Dermis blood vessel endothelial cell (primary cell): Measurements from ENCODE around the gene UVRAG. TPM values are rescaled to one million over a fixed set of nuclear protein-coding genes. Genes with fewer than 3 reads are reported as not detected.

Experiments
- DNase-seq: peaks from one replicate; pipeline ENCODE4 v3.0.0; 2010
- total RNA-seq: library from RNA; depleted of rRNA; stranded (reverse); fragments of >200 nt; gene quantifications from 2 replicates; pipeline ENCODE4 v1.2.3, GENCODE V29; 2014

UVRAG gene
- total RNA-seq, 1 donor from 2014 or later, result 98.2 TPM

DNA sequence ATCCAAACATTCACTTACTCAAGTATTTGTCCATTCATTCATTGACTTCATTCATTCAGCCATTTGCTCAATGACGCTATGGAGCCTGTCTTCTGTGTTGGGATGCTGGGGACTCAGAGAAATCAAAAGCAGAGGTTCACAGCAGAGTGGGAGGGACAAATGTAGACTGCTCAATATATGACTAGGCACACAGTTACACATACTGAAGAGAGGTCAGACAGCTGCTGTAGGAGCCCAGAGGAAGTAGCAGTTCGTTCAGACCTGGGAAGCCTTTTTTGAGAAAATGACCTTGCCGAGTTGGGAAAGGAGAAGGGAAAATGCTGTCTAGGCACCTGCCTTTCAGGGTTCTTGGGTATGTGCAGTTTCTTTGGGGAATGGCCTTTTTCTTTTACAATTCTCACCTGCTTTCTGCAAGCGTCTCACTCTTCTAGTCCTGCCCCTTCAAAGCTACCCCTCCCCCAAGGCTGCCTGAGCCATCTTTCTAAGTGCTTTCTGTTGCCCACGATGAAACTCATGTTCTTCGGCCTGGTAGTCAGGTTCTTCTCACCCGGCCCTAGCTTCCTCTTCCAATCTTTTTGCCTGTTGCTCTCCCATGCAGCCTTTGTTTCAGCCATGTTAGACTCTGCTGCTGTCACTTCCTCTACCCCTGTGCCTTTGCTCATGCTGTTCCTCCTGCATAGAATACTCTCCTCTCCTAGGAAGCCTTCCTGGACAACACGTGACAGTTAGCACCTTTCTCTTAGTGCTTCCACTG lies 4.2 kb upstream of the UVRAG start:
- no peak for DNase-seq

DNA sequence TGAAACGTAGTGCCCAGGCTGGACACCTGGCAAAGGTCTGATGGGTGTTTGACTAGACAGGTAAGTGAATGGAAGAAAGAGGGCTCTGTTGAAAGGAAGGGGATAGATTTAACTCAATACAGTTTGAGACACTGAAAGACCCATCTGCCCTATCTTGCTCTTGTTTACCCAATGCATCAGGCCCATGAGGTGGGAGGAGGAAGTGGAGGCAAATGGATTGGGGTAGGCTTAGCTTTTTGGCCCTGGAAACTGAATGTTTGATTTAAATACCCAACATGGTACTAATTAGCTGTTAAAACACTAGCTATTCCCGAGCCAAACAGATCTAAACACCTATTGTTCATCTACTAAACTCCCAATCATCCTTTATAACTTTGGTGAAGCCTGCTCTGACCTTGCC lies 3.5 kb upstream of the UVRAG start:
- DNase-seq, result no peak

DNA sequence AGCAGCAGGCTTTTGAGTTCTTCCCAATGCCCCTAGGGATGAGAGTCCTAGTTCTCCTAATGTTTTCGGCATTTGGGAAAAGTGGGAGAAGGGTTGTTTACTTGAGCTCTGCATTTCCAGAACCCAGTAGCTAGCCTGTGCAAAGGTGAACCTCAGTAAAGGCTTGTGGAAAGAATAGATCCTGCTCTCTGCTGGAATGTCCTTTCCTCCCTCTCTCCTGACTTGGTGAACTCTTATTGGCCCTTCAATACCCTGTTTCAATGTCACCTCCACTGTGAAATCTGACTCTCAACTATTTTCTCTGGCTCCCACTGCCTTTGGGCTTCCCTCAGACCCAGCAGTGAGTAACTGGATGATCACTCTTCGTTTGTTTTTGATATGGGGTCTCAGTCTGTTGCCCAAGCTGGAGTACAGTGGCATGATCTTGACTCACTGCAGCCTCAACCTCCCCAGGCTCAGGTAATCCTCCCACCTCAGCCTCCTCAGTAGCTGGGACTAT lies 2.4 kb upstream of the UVRAG start:
- DNase-seq, result no peak

DNA sequence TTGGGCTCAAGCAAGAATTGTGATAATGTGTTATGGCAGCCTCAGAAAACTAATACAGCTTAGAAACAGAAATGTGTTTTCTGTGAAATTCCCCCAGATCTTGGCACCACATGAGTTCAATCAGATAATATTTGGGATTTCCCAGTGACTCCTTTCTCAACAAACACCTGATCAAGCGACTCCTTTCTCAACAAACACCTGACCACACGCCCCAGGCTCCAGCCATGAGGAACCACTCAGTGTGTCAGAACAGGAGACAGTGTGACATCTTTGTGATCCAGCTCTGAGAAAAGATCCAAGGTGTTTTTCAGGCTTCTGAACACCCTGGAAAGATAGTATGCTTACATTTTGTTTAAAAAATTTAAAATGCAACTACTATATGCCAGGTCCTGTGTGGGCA lies 1.9 kb upstream of the UVRAG start:
- DNase-seq, result peak; percentile 58

DNA sequence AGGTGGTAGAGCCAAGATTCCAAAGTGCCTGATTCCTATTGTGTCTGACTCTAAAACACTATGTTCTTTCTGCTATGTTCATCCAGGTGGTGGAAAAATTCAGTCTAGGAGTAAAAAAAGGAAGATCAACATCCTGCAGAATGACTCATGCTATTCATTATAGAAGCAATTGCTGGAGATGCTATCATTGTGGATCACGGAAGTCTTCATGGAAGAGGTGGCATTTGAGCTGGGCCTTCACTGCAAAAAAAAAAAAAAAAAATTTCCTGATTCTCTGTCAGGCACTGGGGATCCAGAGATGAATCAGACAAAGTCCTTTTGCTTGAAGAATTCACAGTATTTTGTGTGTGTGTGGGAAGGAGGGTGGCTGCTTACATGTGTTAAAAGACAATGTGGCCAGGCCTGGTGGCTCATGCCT lies 1.4 kb upstream of the UVRAG start:
- peak; percentile 97 for DNase-seq

DNA sequence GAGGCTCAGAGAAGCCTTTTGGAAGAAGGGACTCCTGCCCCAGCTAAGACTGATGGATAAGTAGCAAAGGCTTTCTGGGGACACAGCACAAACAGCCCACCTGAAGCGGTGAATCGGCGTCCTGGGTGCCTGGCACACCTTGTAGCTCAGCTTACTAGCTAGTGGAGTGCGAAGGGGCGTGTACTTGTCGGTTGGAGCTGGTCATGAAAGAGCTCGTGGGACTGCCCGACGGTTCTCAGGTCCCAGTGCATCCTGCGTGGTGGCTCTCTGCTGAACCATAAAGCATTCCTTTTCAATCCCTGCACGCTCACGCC lies 690 bp upstream of the UVRAG start:
- no peak for DNase-seq

DNA sequence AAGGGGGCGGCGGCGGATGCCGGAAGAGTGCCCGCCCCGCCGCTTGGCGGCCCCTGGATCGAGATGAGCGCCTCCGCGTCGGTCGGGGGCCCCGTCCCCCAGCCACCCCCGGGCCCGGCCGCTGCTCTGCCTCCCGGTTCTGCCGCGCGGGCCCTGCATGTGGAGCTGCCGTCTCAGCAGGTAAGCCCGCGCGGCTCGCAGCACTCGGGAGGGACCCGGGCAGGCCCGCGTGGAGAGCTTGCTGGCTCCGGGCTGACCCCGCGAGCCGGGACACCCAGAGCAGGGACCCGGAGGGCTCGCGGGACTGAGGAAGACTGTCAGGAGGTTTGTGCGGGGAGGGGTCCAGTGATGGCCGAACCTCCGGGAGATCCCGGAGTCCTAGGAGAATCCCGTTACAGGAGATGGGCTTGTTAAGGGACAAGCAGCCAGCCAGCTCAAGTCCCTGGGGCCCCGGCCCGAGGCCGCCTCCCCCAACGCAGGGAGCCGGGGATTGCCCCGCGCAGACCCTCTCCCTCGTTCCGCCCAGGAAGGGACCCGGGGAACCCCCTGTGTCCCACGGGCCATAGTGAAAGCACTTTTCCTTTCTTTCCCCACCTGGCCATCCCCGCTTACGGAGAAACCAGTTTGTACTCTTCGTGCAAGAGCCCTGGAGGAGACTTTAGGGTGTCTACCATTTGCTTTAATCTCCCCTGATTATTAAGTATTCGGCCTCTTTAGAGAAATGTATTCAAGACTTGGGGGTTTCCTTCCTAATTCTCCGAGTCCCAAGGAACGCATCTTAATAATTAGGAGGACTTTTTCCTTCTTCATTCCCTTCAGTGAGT lies 547 bp downstream of the UVRAG start:
- DNase-seq, result peak; percentile 56

DNA sequence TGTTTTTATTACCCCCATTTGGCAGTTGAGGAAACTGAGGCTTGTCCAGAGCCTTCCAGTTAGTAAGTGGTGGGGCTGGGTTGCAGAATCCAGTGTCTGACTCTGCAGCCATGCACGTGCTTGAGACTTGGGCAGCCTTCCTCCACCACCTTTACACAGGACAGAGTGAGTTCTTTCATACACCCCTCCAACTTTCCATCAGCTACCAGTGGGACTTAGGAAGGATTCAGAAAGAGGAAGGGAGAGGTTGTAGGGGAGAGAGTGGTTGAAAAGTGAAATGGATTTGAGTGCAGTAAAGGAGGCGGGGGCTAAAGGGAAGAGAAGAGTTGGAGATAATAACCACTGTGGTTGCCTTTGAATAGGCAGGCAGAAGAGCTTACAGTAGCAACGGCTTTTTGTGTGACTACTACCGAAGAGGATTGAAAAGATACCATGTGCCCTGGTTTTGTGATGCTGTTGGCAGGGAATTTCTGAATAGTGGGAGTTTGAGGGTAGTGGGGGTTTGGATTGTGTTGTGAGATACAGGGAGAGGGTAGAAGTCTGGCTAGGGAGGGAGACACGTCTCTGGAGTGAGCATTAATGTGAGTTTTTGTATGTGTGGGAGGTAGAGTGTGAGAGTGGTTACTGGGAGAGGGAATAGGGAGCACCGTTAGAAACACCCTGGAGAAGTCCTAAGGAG lies 1.7 kb downstream of the UVRAG start:
- DNase-seq, result peak; percentile 39

DNA sequence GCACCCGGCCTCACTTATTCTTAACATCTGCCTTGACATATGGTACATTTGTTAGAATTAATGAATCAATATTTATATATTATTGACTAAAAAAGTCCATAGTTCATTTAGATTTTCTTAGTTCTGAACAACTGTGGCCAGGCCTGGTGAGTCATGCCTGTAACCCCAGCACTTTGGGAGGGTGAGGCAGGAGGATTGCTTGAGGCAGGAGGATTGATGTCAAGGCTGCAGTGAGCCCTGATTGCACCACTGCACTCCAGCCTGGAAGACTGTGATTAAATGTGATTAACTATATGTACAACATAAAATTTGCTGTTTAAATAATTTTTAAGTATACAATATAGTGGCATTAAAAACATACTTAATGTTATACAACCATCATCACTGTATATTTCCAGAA lies 5.6 kb downstream of the UVRAG start:
- no peak for DNase-seq

DNA sequence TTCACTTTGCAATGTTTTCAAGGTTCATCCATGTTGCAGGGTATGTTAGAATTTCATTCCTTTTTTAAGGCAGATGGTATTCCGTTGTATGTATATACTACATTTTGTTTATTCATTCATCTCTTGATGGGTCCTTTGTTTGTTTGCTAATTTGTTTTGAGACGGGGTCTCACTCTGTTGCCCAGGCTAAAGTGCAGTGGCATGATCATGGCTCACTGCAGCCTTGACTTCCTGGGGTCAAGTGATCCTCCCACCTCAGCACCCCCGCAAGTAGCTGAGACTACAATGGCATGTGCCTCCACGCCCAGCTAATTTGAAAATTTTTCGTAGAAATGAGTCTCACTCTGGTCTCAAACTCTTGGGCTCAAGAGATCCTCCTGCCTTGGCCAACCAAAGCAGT lies 6.2 kb downstream of the UVRAG start:
- no peak for DNase-seq

DNA sequence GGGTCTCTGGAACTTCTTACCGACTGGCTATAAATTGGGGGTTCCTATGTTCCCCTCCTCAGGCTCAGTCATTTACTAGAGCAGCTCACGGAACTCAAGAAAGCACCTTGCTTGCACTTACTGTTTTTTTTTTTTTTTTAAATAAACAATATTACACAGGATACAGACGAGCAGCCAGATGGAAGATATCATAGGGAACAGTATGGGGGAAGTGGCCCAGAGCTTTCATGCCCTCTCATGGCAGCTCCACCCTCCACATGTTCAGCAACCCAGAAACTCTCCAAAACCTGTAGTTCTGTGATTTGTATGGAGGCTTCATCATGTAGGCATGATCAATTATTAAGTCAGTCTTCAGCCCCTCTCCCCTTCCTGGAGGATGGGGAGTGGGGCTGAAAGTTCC lies 7.5 kb downstream of the UVRAG start:
- no peak for DNase-seq

DNA sequence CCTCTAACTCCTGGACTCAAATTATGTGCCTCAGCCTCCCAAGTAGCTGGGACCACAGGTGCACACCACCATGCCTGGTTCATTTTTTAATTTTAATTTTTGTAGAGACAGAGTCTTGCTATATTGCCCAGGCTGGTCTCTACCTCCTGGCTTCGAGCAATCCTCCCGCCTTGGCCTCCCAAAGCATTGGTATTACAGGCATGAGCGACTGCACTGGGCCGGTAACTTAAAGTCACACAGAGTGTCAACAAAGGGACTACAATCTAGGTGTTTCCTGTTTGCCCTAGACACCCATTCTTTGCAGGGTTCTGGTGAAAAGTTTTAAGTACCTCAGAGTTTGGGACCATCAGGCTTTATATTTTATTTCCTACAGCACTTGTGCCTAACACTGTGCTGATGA lies 8.4 kb downstream of the UVRAG start:
- no peak for DNase-seq

DNA sequence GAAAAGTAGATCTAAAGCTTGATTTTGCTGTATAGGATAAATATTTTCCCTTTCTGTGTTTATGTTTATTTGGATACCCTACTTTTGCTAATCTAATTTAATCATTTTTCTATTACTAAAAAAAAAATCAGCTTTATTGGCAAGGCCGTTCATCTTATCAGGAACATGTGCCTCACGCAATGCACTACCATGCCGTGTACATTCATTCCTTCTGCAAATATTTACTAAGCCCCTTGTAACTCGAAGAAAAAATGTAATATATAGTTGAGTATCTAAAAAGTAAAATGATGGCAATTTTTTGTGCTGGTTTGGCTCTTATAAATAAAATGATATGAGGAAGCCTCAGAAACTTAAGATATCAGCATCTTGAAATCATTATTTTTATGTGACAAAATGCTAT lies 8.9 kb downstream of the UVRAG start:
- no peak for DNase-seq

DNA sequence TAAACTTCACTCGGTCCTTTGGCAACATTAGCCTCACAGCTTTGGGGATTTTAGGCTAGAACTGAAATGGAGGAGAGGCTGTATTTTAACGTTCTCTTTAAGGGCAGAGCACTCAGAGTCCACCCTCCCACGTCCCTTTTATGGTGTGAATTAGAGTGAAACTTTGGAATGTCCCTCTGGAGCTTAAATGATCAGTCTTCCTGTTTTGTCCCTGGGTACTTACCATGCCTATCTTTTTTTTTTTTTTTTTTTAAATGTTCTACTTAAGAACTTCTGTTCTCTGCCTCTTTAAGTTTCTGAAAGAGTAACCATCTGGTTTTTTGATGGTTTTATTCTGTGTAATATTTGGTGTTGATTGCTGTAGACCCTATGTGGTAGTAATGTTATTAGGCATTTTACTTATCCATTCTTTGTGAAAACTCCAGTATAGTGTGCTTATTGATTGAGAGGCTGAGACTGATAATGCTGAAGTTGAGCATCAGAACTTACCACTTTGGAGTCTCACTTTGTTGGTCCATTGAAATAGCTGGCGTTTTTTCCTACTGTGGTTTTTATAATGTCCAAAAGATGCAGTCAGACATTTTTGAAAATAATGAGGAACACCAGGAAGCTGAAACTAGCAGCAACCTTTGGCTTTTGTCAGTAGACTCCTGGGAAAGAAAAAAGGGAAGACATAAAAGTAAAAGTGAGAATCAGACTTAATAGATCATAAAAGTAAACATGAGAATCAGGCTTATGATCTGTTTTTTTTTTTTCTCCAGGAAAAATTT lies 11.6 kb downstream of the UVRAG start:
- peak; percentile 88 for DNase-seq

DNA sequence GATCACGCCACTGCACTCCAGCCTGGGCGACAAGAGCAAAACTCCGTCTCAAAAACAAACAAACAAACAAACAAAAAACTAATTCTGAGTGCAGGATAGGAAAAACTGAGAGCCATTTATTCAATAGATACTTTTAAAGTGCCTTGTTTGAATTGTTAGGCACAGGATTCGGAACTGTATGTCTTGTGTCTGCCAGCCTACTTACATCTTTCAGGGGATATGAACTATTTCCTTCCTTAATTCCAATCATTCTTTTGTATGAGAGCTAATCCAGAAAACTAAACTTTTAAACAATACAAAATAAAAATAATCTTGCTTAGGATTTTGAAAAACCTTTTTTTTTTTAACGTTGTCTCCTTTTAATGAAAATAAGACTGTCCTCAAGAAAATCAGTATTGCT lies 12.6 kb downstream of the UVRAG start:
- DNase-seq, result peak; percentile 77

DNA sequence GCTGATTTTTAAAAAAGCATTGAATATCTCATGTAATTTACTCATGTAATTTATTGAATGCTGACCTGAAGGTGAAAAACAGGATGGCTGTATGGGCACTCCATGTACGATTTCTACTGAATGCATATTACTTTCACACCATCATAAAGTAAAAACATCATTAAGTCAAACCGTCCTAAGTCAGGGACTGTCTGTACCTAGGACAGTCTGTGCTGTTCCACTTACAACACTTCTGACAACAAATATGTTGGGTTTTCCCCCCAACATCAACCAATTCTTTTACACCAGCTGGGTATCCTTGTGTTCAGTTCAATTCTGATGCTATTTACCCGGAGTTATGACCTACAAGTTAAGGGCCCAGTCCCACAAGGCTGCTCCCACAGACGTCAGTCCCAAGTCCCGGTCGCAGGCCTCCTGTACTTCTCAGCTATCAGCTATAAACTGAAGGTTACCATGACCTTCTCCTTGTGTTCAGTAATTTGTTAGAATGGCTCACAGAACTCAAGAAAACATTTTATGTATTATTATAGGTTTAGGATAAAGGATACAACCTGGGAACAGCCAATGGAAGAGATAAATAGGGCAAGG lies 17.0 kb downstream of the UVRAG start:
- DNase-seq, result no peak

DNA sequence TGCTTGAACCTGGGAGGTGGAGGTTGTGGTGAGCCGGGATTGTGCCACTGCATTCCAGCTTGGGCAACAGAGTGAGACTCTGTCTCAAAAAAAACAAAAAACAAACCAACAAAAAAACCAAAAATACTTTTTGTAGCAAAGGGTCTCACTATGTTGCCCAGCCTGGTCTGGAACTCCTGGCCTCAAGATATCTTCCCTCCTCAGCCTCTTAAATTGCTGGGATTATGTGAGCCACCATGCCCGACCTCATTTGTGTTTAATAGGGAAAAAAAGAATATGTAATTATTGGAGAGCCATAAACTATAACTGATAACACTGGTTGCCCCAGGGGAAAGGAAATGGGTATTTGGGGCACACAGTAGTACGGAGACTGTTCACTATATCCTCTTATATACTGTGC lies 19.7 kb downstream of the UVRAG start:
- no peak for DNase-seq

DNA sequence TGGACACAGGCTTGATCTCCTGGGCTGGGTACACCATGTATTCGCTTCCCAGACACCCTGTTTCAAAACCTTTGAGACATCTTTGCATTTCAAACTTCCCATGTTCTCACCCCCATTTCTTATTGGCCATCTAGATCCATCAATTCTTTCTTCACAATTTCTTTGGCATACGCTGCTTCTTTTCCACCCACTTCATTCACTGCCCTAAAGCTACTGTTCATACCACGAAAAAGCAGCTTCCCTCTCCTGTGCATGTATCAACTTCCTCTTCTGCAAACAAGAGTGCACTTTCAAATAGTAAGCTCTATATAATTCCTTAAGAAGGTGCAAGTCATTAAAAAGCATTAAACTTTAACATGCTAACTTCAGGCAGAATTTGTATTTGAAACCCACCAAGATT lies 21.4 kb downstream of the UVRAG start:
- no peak for DNase-seq

DNA sequence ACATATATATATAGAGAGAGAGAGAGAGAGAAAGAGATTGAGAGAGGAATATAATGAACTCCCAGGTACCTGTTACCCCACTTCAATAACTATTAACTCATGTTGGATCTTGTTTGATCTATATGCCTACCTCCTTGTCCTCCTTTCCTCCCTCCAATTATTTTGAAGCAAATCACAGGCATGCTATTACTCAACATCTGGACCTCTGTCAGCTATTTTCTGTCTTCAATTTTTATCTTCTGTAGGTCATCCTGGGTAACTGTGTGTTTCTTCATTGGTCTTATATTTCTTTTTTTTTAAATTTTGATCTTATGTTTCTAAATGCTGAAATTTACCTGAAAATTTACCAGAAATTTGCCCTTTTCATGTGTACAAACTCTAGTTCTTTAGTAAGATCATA lies 24.8 kb downstream of the UVRAG start:
- no peak for DNase-seq

DNA sequence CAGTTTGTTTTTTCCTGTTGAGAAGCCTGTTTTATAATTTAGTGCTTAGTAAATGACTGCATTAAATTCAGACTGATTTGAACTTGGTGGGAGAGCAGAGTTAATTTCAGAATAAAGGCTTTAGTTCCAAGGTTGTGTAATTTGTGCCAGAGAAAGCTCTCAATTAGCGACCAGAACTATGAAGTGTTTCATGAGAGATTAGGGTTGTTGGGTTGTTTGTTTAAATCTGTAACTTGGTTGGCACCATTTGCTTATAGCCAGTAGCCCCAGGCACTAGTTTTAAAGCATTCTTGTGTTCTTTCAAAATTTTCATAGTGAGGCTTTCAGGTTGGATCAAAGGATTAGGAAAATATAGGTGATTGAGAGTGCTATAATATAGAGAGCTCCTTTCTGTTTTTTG lies 25.5 kb downstream of the UVRAG start:
- no peak for DNase-seq

DNA sequence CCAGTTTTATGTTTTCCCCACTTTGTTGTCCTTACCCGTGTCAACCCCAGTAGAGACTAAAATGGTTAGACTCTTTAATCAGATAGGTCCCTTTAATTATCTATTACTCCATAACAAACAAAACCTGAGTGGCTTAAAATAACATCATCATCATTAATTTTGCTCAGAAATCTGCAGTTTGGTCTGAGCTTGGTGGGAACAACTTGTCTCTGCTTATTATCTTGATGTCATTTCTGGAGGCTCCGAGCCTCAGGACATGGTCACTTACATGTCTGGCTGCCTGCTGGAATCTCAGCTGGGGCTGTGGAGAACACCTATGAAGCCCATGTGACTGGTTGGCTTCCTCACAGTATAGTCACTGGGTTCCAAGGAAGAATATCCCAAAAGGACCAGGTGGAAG lies 26.7 kb downstream of the UVRAG start:
- DNase-seq, result no peak

DNA sequence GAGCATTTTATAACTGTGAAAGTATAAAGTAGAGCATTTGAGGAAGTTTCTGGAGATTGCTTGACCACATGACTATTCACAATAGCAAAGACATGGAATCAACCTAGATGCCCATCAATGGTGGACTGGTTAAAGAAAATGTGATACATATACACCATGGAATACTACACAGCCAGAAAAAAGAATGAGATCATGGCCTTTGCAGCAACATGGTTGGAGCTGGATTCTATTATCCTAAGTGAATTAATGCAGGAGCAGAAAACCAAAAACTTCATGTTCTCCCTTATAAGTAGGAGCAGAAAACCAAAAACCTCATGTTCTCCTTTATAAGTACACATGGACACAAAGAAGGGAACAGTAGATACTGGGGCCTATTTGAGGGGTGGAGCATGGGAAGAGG lies 30.3 kb downstream of the UVRAG start:
- no peak for DNase-seq

DNA sequence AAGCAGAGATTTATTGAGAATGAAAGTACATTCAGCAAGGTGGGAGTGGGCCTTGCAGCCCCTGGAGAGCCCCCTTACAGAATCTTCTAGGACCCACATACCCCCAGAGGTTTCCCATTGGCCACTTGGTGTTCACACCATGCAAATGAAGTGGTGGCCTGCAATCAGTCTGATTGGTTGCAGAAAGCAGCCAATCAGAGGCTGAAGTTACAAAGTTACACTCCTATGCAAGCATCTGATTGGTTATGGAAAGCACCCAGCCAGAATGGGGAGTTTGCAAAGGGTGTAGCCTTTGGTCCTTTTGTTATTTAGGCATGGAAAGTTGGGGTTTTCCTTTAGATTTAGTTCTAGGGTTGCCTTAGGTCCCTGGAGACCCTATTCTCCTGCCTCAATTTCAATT lies 34.9 kb downstream of the UVRAG start:
- no peak for DNase-seq
